T47D (cell line): Measurements from ENCODE around the gene TMIGD1.

Experiments
- DNase-seq, 2 experiments: peaks; one replicate each; pipeline versions ENCODE4 v3.0.0 to v3.0.0-alpha.2; 2011 to 2012; ENCODE audit warnings: low read depth in 1 of 2, low spot score in 1 of 2
- JUND ChIP-seq: IDR thresholded peaks from 2 replicates; pipeline ENCODE4 v1.6.1; 2012; ENCODE audit warnings: low read depth
- in situ Hi-C: cut with HindIII; loops from 2 replicates; pipeline ENCODE4 v1.10.0; 2016; ENCODE audit warnings: low sequenced_read_pairs, low pct_unique_long_range_greater_than_20kb

Gene TMIGD1

DNA sequence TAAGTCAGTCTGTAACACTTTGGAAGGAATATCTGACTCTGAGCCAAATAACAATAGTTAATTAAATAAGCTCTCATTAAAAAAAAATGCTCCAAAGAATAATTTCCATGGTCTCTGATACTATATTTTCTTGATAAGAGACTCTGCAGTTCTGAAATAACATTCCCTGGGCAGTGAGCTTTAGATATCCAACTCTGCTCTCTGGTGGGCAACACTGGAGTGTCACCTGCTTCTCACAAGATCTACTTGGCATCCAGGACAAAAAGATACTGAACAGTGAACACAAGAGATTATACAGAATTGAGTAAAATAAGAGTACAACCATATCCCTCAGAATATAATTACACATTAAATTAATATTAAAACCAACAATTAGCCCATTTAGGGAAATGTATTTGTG lies 55.8 kb downstream of the TMIGD1 start:
- no peak for TF ChIP-seq JUND
- DNase-seq, result peak in 1 of 2 experiments; percentile 55
- in situ Hi-C loops, result no loop called here

DNA sequence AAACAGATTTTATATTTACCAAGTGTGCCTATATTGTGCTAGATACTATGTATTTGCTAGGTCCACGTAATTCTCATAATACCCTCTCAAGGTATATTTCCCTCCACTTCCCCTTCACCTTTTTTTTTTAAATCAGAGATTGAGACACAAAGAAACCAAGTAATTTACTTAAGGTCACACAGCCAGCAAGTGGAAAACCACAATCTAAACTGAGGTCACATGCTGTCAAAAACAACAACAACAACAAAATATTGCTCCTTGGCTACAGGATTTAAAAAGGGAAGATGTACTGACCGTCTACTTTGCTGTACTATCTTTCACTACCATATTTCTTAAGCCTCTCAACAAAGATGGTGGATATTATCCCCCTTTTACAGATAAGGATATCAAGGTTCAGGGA lies 57.9 kb downstream of the TMIGD1 start:
- no peak for TF ChIP-seq JUND
- in situ Hi-C loops, result no loop called here
- no peak for DNase-seq

DNA sequence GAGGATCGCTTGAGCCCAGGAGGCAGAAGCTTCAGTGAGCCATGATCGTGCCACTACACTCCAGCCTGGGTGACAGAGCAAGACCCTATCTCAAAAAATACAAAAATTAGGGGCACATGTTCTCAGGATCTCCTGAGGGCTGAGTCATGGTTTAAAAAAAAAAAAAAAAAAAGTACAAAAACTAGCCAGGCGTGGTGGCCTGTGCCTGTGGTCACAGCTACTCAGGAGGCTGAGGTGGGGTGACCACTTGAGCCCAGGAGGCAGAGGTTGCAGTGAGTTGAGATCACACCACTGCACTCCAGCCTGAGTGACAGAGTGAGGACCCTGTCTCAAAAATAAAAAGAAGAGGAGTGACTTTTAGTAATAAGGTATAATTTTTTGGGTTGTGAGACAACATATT lies 59.0 kb downstream of the TMIGD1 start:
- no peak for TF ChIP-seq JUND
- DNase-seq, result no peak
- in situ Hi-C loops, result no loop called here

DNA sequence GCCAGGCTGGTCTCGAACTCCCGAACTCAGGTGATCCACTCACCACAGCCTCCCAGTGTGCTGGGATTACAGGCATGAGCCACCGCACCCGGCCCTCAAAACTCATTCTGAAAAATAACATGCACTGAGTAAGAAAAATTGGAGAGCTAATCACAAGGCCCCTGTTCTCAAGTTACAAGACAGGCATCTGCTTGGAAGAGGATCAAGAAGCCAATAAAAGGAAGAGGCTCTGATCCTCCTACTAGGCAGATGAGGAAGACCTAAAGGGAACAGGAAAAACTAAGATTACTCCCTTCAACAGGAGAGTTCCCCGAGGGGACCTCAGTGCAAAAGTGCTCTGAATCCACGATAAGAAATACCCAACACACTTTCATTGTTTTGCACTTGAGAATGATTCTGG lies 60.5 kb downstream of the TMIGD1 start:
- no peak for DNase-seq
- in situ Hi-C loops, result no loop called here
- TF ChIP-seq JUND, result no peak

DNA sequence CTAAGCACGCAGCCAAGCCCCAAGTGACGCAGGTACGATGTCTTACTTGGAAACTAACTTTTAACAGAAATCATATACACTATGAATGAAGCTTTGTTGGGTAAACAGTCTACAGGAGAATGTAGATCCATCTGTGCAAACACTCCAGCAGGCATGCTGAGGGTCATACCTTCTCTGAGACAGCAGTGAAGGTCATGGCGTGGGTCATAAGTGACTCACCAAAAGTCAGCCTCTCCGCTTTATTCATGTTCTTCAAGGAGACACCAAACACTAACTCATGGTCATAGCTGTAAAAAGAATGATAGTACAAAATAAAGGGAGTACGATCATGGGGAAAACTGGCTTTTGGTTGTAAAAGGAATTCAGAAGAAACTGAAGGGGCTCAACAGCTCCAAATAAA lies 62.8 kb downstream of the TMIGD1 start:
- in situ Hi-C loops, result no loop called here

DNA sequence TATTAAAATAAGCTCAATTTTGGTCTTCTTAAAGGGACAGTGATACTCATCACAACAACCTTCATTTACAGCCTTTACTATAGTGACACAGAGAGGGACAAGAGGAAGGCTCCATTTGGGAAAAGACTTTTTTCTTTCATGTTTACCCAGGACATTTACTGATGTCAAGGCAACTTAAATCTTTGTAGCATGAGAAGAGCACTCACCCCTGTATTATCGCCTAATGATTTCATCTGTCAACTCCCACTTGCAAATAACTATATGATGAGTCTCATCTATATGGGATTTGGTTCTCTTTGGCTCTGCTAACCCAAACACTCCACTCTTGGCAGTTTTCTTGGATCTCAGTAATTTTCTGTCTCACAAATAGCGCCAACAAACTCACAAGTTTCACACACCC lies 66.2 kb downstream of the TMIGD1 start:
- in situ Hi-C loops, result no loop called here
- DNase-seq, result no peak
- TF ChIP-seq JUND, result no peak

More for the DNA sequence above, 62.8 kb downstream of the TMIGD1 start:
- no peak for DNase-seq
- TF ChIP-seq JUND, result no peak
